SK-N-MC (cell line): ENCODE measurements around the gene TMEM255A.

Source experiments
- EZH2 ChIP-seq: fragments of 200-600 bp; sonication (generic); IDR thresholded peaks from one replicate; pipeline ENCODE4 v1.6.1; 2017; ENCODE audit warnings: antibody characterized with exemption
- POLR2AphosphoS5 ChIP-seq: IDR thresholded peaks from 2 replicates; pipeline ENCODE4 v1.6.1; 2012; ENCODE audit warnings: mild to moderate bottlenecking, low read depth, low read length, borderline replicate concordance

DNA sequence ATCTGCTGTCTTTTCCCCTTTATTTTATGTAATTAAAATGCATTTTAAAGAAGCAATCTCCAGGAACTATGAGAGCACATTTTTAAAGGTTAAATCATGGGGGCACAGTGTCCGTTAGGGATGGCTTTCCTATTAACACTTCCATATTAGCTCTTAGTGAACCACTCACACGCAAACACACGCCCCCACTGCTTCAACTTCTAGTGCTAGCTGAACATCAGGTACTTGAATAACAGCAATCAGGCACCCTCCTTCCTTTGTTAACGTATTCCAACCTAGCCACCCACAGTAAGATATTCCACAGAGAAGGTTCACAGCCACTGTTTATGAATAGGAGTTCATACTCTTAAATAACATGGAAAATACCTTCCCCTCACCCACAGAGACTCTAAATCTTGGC, 9.3 kb downstream of the TMEM255A start:
- no peak for TF ChIP-seq POLR2AphosphoS5
- TF ChIP-seq EZH2: no peak
